Duodenal mucosa (tissue), 2 donors: ENCODE data around the gene UQCR11.
"Not testable (repeated sequence)": the region's sequence is repeated elsewhere in the genome, so short reads cannot be mapped to it uniquely, and the experiment has no call there.

Experiments
- H3K27ac ChIP-seq: one replicate; pipeline ENCODE4 v1.7.0; 2013; ENCODE audit warnings: low read depth, low read length
- H3K27me3 ChIP-seq, 2 donors: one replicate each; pipeline ENCODE4 v1.7.0; 2013; ENCODE audit warnings: low read length in 2 of 2, control low read depth in 1 of 2; ENCODE audit not compliant: insufficient read depth in 2 of 2, control insufficient read depth in 1 of 2
- H3K36me3 ChIP-seq, 2 donors: one replicate each; pipeline ENCODE4 v1.7.0; 2013; ENCODE audit warnings: low read length in 2 of 2, control low read depth in 1 of 2; ENCODE audit not compliant: insufficient read depth in 2 of 2, control insufficient read depth in 1 of 2
- H3K4me1 ChIP-seq, 2 donors: one replicate each; pipeline ENCODE4 v1.7.0; 2013; ENCODE audit warnings: low read length in 2 of 2, control low read depth in 1 of 2; ENCODE audit not compliant: insufficient read depth in 2 of 2, control insufficient read depth in 1 of 2
- H3K4me3 ChIP-seq, 2 donors: one replicate each; pipeline ENCODE4 v1.7.0; 2013; ENCODE audit warnings: low read length in 2 of 2, low read depth in 1 of 2
- H3K9ac ChIP-seq, 2 donors: one replicate each; pipeline ENCODE4 v1.7.0; 2013; ENCODE audit warnings: low read length in 2 of 2, low read depth in 1 of 2
- H3K9me3 ChIP-seq, 2 donors: one replicate each; pipeline ENCODE4 v1.7.0; 2013; ENCODE audit warnings: low read length in 2 of 2, control low read depth in 1 of 2; ENCODE audit not compliant: control insufficient read depth in 1 of 2

UQCR11 gene

GRCh38 chr19:1648459-1648849, 43.2 kb upstream of the UQCR11 start:
- H3K9ac ChIP-seq, result no peak overlapping the region
- H3K27me3 ChIP-seq, result no peaks in the 10 kb centered on the region
- H3K36me3 ChIP-seq, result peaks cover 0 to 30% of the 10 kb centered on the region in 2 donors
- peaks cover 0 to 3% of the 10 kb centered on the region in 2 donors for H3K4me1 ChIP-seq
- H3K4me3 ChIP-seq, result no peak overlapping the region
- no peaks in the 10 kb centered on the region for H3K9me3 ChIP-seq
- peak overlapping the region; percentile 20 for H3K27ac ChIP-seq

GRCh38 chr19:1647501-1648458, 42.5 kb upstream of the UQCR11 start:
- Histone ChIP-seq H3K9me3 (no peaks in the 10 kb centered on the region), H3K4me1 (peaks cover 0 to 3% of the 10 kb centered on the region in 2 donors), H3K4me3 (no peak overlapping the region), H3K27me3 (no peaks in the 10 kb centered on the region), H3K27ac (peak overlapping the region; percentile 20), H3K9ac (no peak overlapping the region), H3K36me3 (peaks cover 2 to 32% of the 10 kb centered on the region in 2 donors)

- Histone ChIP-seq H3K27me3 (no peaks in the 10 kb centered on the region), H3K9ac (no peak overlapping the region), H3K27ac (no peak overlapping the region), H3K4me1 (peaks cover 0 to 3% of the 10 kb centered on the region in 2 donors), H3K36me3 (peaks cover 3 to 41% of the 10 kb centered on the region in 2 donors), H3K4me3 (no peak overlapping the region), H3K9me3 (no peaks in the 10 kb centered on the region)
These were observed 41.6 kb upstream of the UQCR11 start for GRCh38 chr19:1646659-1647453.

- H3K4me3 ChIP-seq, result no peak overlapping the region
- no peaks in the 10 kb centered on the region for H3K9me3 ChIP-seq
- H3K36me3 ChIP-seq, result peaks cover 3 to 42% of the 10 kb centered on the region in 2 donors
- peaks cover 0 to 3% of the 10 kb centered on the region in 2 donors for H3K4me1 ChIP-seq
- no peaks in the 10 kb centered on the region for H3K27me3 ChIP-seq
- no peak overlapping the region for H3K9ac ChIP-seq
- H3K27ac ChIP-seq, result no peak overlapping the region
These were observed 40.9 kb upstream of the UQCR11 start for GRCh38 chr19:1646149-1646548.

GRCh38 chr19:1645299-1645698, 40.0 kb upstream of the UQCR11 start:
- Histone ChIP-seq H3K27me3 (no peaks in the 10 kb centered on the region), H3K36me3 (peaks cover 3 to 42% of the 10 kb centered on the region in 2 donors), H3K9ac (no peak overlapping the region), H3K9me3 (no peaks in the 10 kb centered on the region), H3K4me1 (peaks cover 0 to 2% of the 10 kb centered on the region in 2 donors), H3K4me3 (no peak overlapping the region), H3K27ac (no peak overlapping the region)

- Histone ChIP-seq H3K9ac (no peak overlapping the region), H3K27me3 (no peaks in the 10 kb centered on the region), H3K36me3 (peaks cover 3 to 49% of the 10 kb centered on the region in 2 donors), H3K4me1 (no peaks in the 10 kb centered on the region), H3K27ac (no peak overlapping the region), H3K9me3 (no peaks in the 10 kb centered on the region), H3K4me3 (no peak overlapping the region)
These were observed 38.8 kb upstream of the UQCR11 start for GRCh38 chr19:1644070-1644469.

- not testable (repeated sequence) for H3K9me3 ChIP-seq, H3K27ac ChIP-seq, H3K27me3 ChIP-seq, H3K4me3 ChIP-seq, H3K4me1 ChIP-seq, H3K9ac ChIP-seq
- H3K36me3 ChIP-seq, result peaks cover 6 to 52% of the 10 kb centered on the region in 2 donors
These were observed 35.7 kb upstream of the UQCR11 start for GRCh38 chr19:1640893-1641448.

- H3K27me3 ChIP-seq, result no peaks in the 10 kb centered on the region
These were observed 31.3 kb upstream of the UQCR11 start for GRCh38 chr19:1636325-1637236.

GRCh38 chr19:1634938-1635243, 29.6 kb upstream of the UQCR11 start:
- no peak overlapping the region for H3K9ac ChIP-seq
- no peak overlapping the region for H3K4me3 ChIP-seq
- H3K27me3 ChIP-seq, result no peaks in the 10 kb centered on the region
- H3K4me1 ChIP-seq, result peaks cover 6 to 20% of the 10 kb centered on the region in 2 donors
- H3K9me3 ChIP-seq, result peaks cover 0 to 2% of the 10 kb centered on the region in 2 donors
- peaks cover 13 to 51% of the 10 kb centered on the region in 2 donors for H3K36me3 ChIP-seq
- H3K27ac ChIP-seq, result no peak overlapping the region

More at GRCh38 chr19:1636325-1637236, 31.3 kb upstream of the UQCR11 start:
- Histone ChIP-seq H3K9ac (no peak overlapping the region), H3K4me1 (peaks cover 6 to 20% of the 10 kb centered on the region in 2 donors), H3K27ac (no peak overlapping the region), H3K4me3 (no peak overlapping the region), H3K36me3 (peaks cover 13 to 45% of the 10 kb centered on the region in 2 donors), H3K9me3 (peaks cover 0 to 2% of the 10 kb centered on the region in 2 donors)
